Mesenchymal stem cell (in vitro differentiated cells and primary cell): Measurements from ENCODE around the gene ABCB9.

Experiments used
- DNase-seq: peaks from one replicate; pipeline ENCODE4 v3.0.0-alpha.2; 2013
- H2AFZ ChIP-seq: one replicate; pipeline ENCODE4 v1.6.1; 2013; ENCODE audit warnings: low read depth, mild to moderate bottlenecking, control low read depth, inconsistent platforms, low read length, moderate library complexity
- H2AK5ac ChIP-seq: 2 replicates; pipeline ENCODE4 v1.6.1; 2013; ENCODE audit warnings: low read length, moderate library complexity, mild to moderate bottlenecking, inconsistent platforms; ENCODE audit not compliant: severe bottlenecking
- H2BK120ac ChIP-seq: one replicate; pipeline ENCODE4 v1.6.1; 2013; ENCODE audit warnings: low read depth, mild to moderate bottlenecking, inconsistent platforms, low read length, moderate library complexity
- H2BK12ac ChIP-seq, 2 experiments: one replicate each; pipeline ENCODE4 v1.6.1; 2013; ENCODE audit warnings: inconsistent platforms in 2 of 2, low read length in 2 of 2, mild to moderate bottlenecking in 2 of 2, moderate library complexity in 2 of 2, control low read depth in 1 of 2
- H2BK15ac ChIP-seq: one replicate; pipeline ENCODE4 v1.6.1; 2013; ENCODE audit warnings: mild to moderate bottlenecking, low read depth, inconsistent platforms; ENCODE audit not compliant: poor library complexity, severe bottlenecking
- H2BK5ac ChIP-seq: 2 replicates; pipeline ENCODE4 v1.6.1; 2013; ENCODE audit warnings: low read depth, mild to moderate bottlenecking, low read length, control low read depth, inconsistent platforms; ENCODE audit not compliant: poor library complexity, severe bottlenecking
- H3K14ac ChIP-seq, 2 experiments: one replicate each; pipeline ENCODE4 v1.6.1; 2013; ENCODE audit warnings: inconsistent platforms in 2 of 2, low read length in 2 of 2, control low read depth in 1 of 2, mild to moderate bottlenecking in 1 of 2, moderate library complexity in 1 of 2
- H3K18ac ChIP-seq, 2 experiments: one replicate each; pipeline ENCODE4 v1.6.1; 2013; ENCODE audit warnings: inconsistent platforms in 2 of 2, low read length in 2 of 2, control low read depth in 1 of 2, low read depth in 1 of 2, mild to moderate bottlenecking in 1 of 2
- H3K23ac ChIP-seq, 2 experiments: one replicate each; pipeline ENCODE4 v1.6.1; 2013; ENCODE audit warnings: inconsistent platforms in 2 of 2, low read length in 2 of 2, mild to moderate bottlenecking in 2 of 2, moderate library complexity in 2 of 2, control low read depth in 1 of 2
- H3K27ac ChIP-seq: 2 replicates; pipeline ENCODE4 v1.5.1; 2013; ENCODE audit warnings: mild to moderate bottlenecking, moderate library complexity, low read length, control low read depth, inconsistent platforms; ENCODE audit not compliant: poor library complexity, severe bottlenecking
- H3K27me3 ChIP-seq, 2 experiments: 2 replicates each; pipeline versions ENCODE4 v1.6.1 to v1.7.0; 2013; ENCODE audit warnings: low read length in 2 of 2, mild to moderate bottlenecking in 2 of 2, moderate library complexity in 2 of 2, control low read depth in 1 of 2, inconsistent platforms in 1 of 2; ENCODE audit not compliant: control insufficient read depth in 1 of 2, insufficient read depth in 1 of 2
- H3K36me3 ChIP-seq, 2 experiments: 2 replicates each; pipeline versions ENCODE4 v1.6.1 to v1.7.0; 2013; ENCODE audit warnings: low read length in 2 of 2, control low read depth in 1 of 2, inconsistent platforms in 1 of 2, low read depth in 1 of 2, mild to moderate bottlenecking in 1 of 2; ENCODE audit not compliant: insufficient read depth in 2 of 2, control insufficient read depth in 1 of 2
- H3K4ac ChIP-seq, 2 experiments: one replicate each; pipeline ENCODE4 v1.6.1; 2013; ENCODE audit warnings: inconsistent platforms in 2 of 2, low read length in 2 of 2, mild to moderate bottlenecking in 2 of 2, moderate library complexity in 2 of 2, control low read depth in 1 of 2, low read depth in 1 of 2
- H3K4me1 ChIP-seq: 2 replicates; pipeline ENCODE4 v1.6.1; 2013; ENCODE audit warnings: low read depth, low read length, control low read depth; ENCODE audit not compliant: control insufficient read depth, insufficient read depth
- H3K4me2 ChIP-seq: 2 replicates; pipeline ENCODE4 v1.6.1; 2013; ENCODE audit warnings: low read length, mild to moderate bottlenecking, inconsistent platforms; ENCODE audit not compliant: poor library complexity, severe bottlenecking
- H3K4me3 ChIP-seq, 2 experiments: 2 replicates each; pipeline versions ENCODE4 v1.5.1 to v1.7.0; 2013; ENCODE audit warnings: low read length in 2 of 2, mild to moderate bottlenecking in 2 of 2, control low read depth in 1 of 2, low read depth in 1 of 2; ENCODE audit not compliant: insufficient read depth in 1 of 2
- H3K79me1 ChIP-seq: replicated peaks from 2 replicates; pipeline ENCODE4 v1.6.1; 2013; ENCODE audit warnings: mild to moderate bottlenecking, control low read depth, low read length, inconsistent platforms; ENCODE audit not compliant: poor library complexity, severe bottlenecking
- H3K9ac ChIP-seq: 2 replicates; pipeline ENCODE4 v1.7.0; 2013; ENCODE audit warnings: mild to moderate bottlenecking, low read length, moderate library complexity
- H3K9me3 ChIP-seq: 2 replicates; pipeline ENCODE4 v1.7.0; 2013; ENCODE audit warnings: mild to moderate bottlenecking, low read length; ENCODE audit not compliant: control insufficient read depth
- H4K8ac ChIP-seq: one replicate; pipeline ENCODE4 v1.6.1; 2013; ENCODE audit warnings: inconsistent platforms, mild to moderate bottlenecking, low read length, moderate library complexity
- H4K91ac ChIP-seq: one replicate; pipeline ENCODE4 v1.6.1; 2013; ENCODE audit warnings: mild to moderate bottlenecking, low read length, inconsistent platforms
- WGBS: methylation state at CpG from one replicate; pipeline ENCODE4 v1.1.7; 2013; ENCODE audit warnings: mixed read lengths; 5-methylcytosine and 5-hydroxymethylcytosine counted together

Gene ABCB9

GRCh38 chr12:122975790-122976647 lies 9.8 kb upstream of the ABCB9 start:
- H3K27me3 ChIP-seq: no peaks in the 10 kb centered on the region
- H3K4me3 ChIP-seq: peak overlapping the region; percentile 94 to 98
- H2BK15ac ChIP-seq: no peak overlapping the region
- H3K4ac ChIP-seq: peak overlapping the region; percentile 35 to 45
- H3K18ac ChIP-seq: peak overlapping the region in 1 of 2 experiments; percentile 30
- H3K9me3 ChIP-seq: no peaks in the 10 kb centered on the region
- H2AFZ ChIP-seq: no peak overlapping the region
- H2BK12ac ChIP-seq: peak overlapping the region in 1 of 2 experiments; percentile 37
- H4K8ac ChIP-seq: peak overlapping the region; percentile 8
- H3K9ac ChIP-seq: peak overlapping the region; percentile 100
- WGBS: 25% methylated on average over 8 of the region's 8 CpGs
- H2BK120ac ChIP-seq: no peak overlapping the region
- H3K36me3 ChIP-seq: peaks cover 13 to 31% of the 10 kb centered on the region in 2 experiments
- peak overlapping the region; percentile 81 for H3K4me2 ChIP-seq
- no peak overlapping the region for H2BK5ac ChIP-seq
- peak overlapping the region; percentile 14 for H4K91ac ChIP-seq
- peak overlapping the region; percentile 55 for H3K27ac ChIP-seq
- H3K14ac ChIP-seq: peak overlapping the region in 1 of 2 experiments; percentile 12
- H3K23ac ChIP-seq: peak overlapping the region in 1 of 2 experiments; percentile 5
- peaks cover 34% of the 10 kb centered on the region for H3K79me1 ChIP-seq
- peaks cover 39% of the 10 kb centered on the region for H3K4me1 ChIP-seq
- peak; percentile 40 for DNase-seq
- H2AK5ac ChIP-seq: peak overlapping the region; percentile 18

GRCh38 chr12:122974892-122975789 lies 8.9 kb upstream of the ABCB9 start, which contains the start of gene OGFOD2:
OGFOD2 (plus strand) TSS chr12:122975244; CDS start chr12:122975252, 8 bp downstream.
- Histone ChIP-seq H3K27me3 (no peaks in the 10 kb centered on the region), H3K23ac (peak within 1 kb of the TSS in 1 of 2 experiments; percentile 99), H2BK5ac (peak within 1 kb of the TSS; percentile 95), H3K79me1 (peaks cover 34% of the 10 kb centered on the region), H2AFZ (peak within 1 kb of the TSS; percentile 98), H4K91ac (peak within 1 kb of the TSS; percentile 100), H3K4ac (peak within 1 kb of the TSS; percentile 99), H2BK120ac (peak within 1 kb of the TSS; percentile 94), H3K9ac (peak within 1 kb of the TSS; percentile 100), H4K8ac (peak within 1 kb of the TSS; percentile 99), H3K9me3 (no peaks in the 10 kb centered on the region), H3K27ac (peak within 1 kb of the TSS; percentile 99), H2BK15ac (peak within 1 kb of the TSS; percentile 99), H3K14ac (peak within 1 kb of the TSS in 1 of 2 experiments; percentile 96), H3K36me3 (peaks cover 13 to 31% of the 10 kb centered on the region in 2 experiments), H2BK12ac (peak within 1 kb of the TSS; percentile 59 to 79), H3K4me1 (peaks cover 39% of the 10 kb centered on the region), H3K4me2 (peak within 1 kb of the TSS; percentile 85), H3K18ac (peak within 1 kb of the TSS; percentile 95 to 100), H3K4me3 (peak within 1 kb of the TSS; percentile 94 to 98), H2AK5ac (peak within 1 kb of the TSS; percentile 72)
- under 1% methylated on average over 61 of the region's 66 CpGs for WGBS
- peak; percentile 94 for DNase-seq

- WGBS: under 1% methylated on average over 31 of the region's 32 CpGs
- peak overlapping the region in 1 of 2 experiments; percentile 96 for H3K14ac ChIP-seq
- peaks cover 32% of the 10 kb centered on the region for H3K4me1 ChIP-seq
- H3K4me3 ChIP-seq: peak overlapping the region; percentile 94 to 98
- peak overlapping the region; percentile 100 for H3K9ac ChIP-seq
- peak overlapping the region; percentile 99 for H3K4ac ChIP-seq
- H2AFZ ChIP-seq: peak overlapping the region; percentile 98
- H3K36me3 ChIP-seq: peaks cover 13 to 31% of the 10 kb centered on the region in 2 experiments
- DNase-seq: peak; percentile 98
- H4K8ac ChIP-seq: peak overlapping the region; percentile 99
- peaks cover 34% of the 10 kb centered on the region for H3K79me1 ChIP-seq
- H3K23ac ChIP-seq: no peak overlapping the region
- H2BK5ac ChIP-seq: peak overlapping the region; percentile 95
- H2BK12ac ChIP-seq: peak overlapping the region; percentile 35 to 59
- peak overlapping the region; percentile 95 to 100 for H3K18ac ChIP-seq
- no peaks in the 10 kb centered on the region for H3K9me3 ChIP-seq
- peak overlapping the region; percentile 72 for H2AK5ac ChIP-seq
- peak overlapping the region; percentile 99 for H2BK15ac ChIP-seq
- peak overlapping the region; percentile 85 for H3K4me2 ChIP-seq
- H2BK120ac ChIP-seq: peak overlapping the region; percentile 94
- H4K91ac ChIP-seq: peak overlapping the region; percentile 100
- no peaks in the 10 kb centered on the region for H3K27me3 ChIP-seq
- peak overlapping the region; percentile 99 for H3K27ac ChIP-seq
These were observed 8.1 kb upstream of the ABCB9 start for GRCh38 chr12:122974274-122974891.
